Neural progenitor cell (in vitro differentiated cells): Measurements from ENCODE around the gene SGCG.

ENCODE experiments used
- EZH2 ChIP-seq: fragments of 200-600 bp; sonication (generic); IDR thresholded peaks from 2 replicates; pipeline ENCODE4 v1.6.1; 2017; ENCODE audit warnings: antibody characterized with exemption, mild to moderate bottlenecking, moderate library complexity
- EZH2phosphoT487 ChIP-seq: fragments of 200-600 bp; sonication (generic); IDR thresholded peaks from 2 replicates; pipeline ENCODE4 v1.6.1; 2017; ENCODE audit warnings: antibody characterized with exemption
- TF ChIP-seq, protein P1 (sequence below): fragments of 200-600 bp; sonication (generic); IDR thresholded peaks from 2 replicates; pipeline ENCODE4 v1.5.1; 2017; ENCODE audit warnings: antibody characterized with exemption, mild to moderate bottlenecking

DNA sequence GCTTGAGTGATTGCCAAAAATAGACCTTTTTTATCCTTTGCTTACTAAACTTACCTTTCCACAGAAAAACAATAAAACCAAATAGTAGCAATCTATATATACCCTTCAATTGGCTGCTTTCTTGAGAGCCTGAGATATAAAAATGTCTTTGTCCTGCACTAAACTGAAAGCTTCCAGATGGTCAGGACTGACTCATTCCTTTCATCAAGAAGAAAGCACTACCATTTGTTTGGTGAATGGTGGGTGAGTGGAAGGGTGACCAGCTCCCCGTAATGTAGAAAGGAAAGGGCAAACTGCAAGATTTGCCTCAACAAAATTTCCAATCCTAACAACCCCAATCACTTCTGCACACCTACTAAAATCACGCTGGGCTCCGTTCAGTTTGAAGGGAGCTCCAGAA lies 184.9 kb downstream of the SGCG start:
- TF ChIP-seq, protein P1, sequence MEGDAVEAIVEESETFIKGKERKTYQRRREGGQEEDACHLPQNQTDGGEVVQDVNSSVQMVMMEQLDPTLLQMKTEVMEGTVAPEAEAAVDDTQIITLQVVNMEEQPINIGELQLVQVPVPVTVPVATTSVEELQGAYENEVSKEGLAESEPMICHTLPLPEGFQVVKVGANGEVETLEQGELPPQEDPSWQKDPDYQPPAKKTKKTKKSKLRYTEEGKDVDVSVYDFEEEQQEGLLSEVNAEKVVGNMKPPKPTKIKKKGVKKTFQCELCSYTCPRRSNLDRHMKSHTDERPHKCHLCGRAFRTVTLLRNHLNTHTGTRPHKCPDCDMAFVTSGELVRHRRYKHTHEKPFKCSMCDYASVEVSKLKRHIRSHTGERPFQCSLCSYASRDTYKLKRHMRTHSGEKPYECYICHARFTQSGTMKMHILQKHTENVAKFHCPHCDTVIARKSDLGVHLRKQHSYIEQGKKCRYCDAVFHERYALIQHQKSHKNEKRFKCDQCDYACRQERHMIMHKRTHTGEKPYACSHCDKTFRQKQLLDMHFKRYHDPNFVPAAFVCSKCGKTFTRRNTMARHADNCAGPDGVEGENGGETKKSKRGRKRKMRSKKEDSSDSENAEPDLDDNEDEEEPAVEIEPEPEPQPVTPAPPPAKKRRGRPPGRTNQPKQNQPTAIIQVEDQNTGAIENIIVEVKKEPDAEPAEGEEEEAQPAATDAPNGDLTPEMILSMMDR = no peak
- TF ChIP-seq EZH2 = no peak
- no peak for TF ChIP-seq EZH2phosphoT487
